ENCODE results near the gene TMEM178A.

- TF ChIP-seq CTCF (IDR thresholded peaks at IDR 0.05; ENCODE audit: poor library complexity, severe bottlenecking) = no peak
- TF ChIP-seq TAF1 (IDR thresholded peaks at IDR 0.05; ENCODE audit: low read depth) = no peak
- TF ChIP-seq EP300 (conservative IDR thresholded peaks at IDR 0.05; ENCODE audit: poor library complexity, severe bottlenecking) = no peak
These were observed 16.5 kb downstream of the TMEM178A start for GRCh38 chr2:39682066-39682692.
